GM21381 (cell line): ENCODE measurements around the gene TMCC1.
"Not testable (repeated sequence)": the region's sequence is repeated elsewhere in the genome, so short reads cannot be mapped to it uniquely, and the experiment has no call there.

Experiments
- ATAC-seq: cut with Tn5 transposase; IDR thresholded peaks from one replicate; pipeline ENCODE4 v1.9.1; 2021; ENCODE audit warnings: mild to moderate bottlenecking, moderate library complexity; ENCODE audit not compliant: unreplicated experiment

The TMCC1 gene

DNA sequence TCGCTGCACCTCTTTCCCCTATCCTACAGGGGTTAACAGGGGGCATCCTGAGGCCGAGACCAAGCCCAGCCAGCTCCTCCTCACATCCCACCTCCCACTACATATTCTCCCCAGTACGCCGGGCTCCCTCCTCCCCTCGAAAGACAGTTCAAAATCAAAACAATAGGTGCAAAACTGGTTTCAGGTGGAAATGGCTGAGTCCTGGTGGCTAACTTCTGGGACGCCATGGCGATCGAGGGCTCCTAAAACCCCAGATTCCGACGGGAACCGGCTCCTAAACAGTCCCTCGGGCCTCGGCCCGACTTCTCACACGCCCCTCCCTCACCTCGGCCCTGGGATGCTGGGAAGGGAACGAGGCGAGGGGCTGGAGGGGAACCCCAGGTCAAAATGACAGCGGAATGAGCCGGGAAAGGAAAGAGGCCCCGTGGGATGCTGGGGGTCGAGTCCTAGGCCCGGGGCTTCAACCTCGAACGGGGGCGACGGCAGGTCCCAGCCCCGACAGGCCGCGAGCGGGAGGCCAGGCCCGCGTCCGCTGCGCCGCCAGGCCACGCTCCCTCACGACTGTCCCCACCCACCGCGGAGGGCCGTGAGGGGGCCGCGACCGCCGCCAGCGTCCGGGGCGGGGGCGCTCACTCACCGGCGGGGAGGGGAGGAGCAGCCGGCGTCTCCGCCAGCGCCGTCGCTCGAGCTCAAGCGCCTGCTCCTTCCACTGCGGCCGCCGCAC is 492 bp downstream of the TMCC1 start:
- peak; percentile 59 for ATAC-seq

- ATAC-seq, result no peak
These were observed 1.0 kb downstream of the TMCC1 start for GRCh38 chr3:129892486-129892856.

DNA sequence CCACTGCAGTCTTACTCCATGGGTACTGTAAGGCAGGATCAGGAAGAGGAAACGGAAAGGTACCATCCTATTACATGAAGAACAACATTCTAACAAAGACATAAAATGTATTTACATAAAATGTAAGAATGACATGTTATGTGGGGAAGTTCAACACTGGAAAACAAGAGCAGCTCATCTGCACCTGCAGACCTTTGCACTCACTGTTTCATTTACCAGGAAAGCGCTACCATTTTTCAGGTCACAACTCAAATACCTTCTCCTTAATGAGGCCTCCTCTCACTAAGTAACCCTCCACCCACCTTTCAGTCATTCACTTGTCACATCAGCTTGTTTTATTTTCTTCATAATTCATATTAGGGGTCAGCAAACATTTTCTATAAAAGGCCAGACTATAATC is 2.6 kb downstream of the TMCC1 start:
- no peak for ATAC-seq

DNA sequence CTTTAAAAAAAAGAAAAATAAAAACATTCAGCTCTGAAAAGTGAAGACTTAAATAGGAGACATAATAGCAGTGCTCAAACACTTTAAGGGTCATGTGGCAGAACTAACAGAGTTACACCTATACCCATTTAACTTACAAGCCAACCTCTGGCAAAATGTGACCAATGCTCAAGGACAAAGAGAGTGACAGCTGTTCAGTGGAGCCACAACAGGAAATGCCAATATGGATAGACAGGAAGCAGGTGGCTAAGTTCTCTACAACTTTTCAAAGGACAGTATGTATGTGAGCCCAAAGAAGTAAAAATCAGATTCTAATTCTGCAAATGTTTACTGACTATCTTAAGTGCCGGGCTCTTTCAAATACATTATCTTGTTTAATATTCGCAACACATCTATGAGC is 3.4 kb downstream of the TMCC1 start:
- no peak for ATAC-seq

DNA sequence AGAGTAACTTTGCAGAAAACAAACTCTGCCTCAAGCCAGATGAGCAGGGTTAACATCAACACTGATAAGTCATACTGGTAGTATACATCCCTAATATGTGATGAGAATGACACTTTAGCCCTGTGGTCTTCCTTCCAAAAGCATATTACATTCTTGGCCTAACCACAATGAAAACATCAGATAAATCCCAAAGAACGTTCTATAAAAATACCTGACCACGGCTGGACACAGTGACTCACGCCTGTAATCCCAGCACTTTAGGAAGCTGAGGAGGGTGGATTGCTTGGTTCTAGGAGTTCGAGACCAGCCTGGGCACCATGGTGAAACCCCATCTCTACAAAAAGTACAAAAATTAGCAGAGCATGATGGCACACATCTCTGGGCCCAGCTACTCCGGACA is 4.7 kb downstream of the TMCC1 start:
- no peak for ATAC-seq

DNA sequence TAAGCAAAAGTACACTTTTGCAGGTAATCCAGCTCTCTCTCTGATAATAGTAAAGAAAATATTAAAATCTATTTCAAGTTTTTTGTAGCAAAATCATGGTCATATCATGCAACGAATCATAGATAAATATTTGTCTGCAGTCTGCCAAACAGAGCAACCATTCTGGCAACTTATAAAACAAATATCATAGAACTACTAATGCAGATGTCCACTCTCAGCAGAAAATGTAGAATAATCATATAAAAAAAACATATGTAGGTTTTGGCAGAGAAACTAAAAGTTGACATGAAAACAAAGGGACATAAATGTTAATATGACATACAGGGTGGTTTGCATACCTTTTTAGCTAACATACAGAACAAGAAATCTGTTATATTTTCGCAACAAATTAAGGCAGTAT is 12.2 kb downstream of the TMCC1 start:
- no peak for ATAC-seq

DNA sequence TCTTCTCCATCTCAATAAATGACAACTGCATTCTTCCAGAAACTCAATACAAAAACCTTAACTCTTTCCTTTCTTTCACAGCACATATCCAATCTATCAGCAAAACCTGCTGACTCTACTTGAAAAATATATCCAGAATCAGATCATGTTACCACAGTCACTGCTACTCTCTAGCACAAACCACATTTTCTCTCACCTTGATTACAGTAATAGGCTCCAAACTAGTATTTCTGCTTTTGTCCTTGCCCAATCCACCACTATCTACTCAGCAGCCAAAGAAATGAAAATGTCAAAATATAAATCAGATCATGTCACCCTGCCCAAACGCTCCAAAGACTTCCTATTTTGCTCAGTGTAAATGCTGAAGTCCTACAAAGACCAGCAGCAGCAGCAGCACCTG is 15.2 kb downstream of the TMCC1 start:
- ATAC-seq, result no peak

DNA sequence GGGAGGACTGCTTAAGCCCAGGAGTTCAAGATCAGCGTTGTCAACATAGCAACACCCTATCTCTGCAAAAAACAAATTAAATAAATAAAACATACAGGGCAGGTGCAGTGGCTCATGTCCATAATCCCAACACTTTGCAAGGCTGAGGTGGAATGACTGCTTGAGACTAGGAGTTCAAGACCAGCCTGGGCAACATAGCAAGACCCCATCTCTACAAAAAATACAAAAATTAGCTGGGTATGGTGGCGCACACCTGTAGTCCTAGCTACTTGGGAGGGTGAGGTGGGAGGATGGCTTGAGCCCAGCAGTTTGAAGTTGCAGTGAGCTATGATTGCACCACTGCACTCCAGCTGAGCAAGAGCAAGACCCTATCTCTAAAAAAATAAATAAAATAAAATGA is 19.0 kb downstream of the TMCC1 start:
- ATAC-seq, result not testable (repeated sequence)

- ATAC-seq, result no peak
These were observed 24.6 kb downstream of the TMCC1 start for GRCh38 chr3:129868912-129869311.

DNA sequence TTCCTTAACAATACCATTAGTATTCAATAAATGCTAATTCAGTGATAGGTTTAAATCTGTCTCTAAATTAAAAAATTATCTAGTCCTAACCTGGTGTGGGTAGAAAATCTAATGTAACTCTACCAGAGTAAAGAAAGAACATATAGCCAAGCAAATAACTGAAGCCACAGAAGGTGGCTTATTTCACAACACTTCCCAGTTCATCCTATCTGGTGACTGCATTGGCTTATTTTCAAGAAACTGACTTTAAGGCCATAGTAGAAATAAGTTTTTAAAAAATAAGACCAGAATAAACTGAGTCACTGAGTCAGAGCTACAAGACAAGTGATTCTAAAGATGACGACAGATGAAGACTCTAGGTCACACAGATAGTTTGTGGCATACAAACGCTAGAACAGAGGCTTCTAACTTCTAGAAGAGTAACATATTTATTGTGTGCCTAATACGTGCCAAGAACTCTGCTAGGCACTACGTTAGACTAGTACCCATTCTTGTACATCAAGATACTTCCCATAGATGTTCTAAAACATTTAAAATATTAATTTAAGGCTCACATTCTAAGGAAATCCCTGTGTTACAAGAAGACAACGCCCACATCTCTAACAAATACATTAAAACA is 25.9 kb downstream of the TMCC1 start:
- ATAC-seq, result no peak

DNA sequence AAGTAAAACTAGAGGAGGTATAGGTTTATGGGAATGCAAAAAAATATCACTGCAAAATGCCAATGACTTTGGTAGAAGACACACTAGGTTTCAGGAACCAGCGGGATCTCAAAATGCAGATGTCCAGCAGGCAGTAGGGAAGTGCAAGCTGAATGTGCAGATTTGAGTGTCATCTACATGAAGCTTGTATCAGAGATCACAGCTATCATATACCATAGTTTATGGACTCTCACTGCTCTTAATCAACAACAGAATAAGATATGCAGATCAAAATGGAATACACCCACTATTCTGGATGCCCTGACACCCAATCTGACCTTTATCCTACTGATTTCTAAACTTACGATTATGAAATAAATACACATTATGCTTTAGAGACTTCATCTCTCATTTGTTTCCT is 27.7 kb downstream of the TMCC1 start:
- ATAC-seq, result no peak

DNA sequence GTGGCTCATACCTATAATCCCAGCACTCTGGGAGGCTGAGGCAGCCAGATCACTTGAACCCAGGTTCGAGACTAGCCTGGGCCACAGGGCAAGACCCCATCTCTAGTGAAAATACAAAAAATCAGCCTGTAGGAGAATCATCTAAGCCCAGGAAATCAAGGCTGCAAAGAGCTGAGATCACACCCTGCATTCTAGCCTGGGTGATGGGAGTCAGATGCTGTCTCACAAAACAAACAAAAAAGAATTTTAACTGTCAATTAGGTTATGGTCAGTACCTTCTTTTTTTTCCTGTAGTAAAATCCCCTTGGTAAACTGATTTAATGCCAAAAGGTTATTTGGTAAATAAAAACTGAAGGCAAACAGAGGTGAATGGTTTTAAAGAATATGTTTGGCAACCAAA is 29.0 kb downstream of the TMCC1 start:
- no peak for ATAC-seq

- no peak for ATAC-seq
These were observed 34.2 kb downstream of the TMCC1 start for GRCh38 chr3:129859272-129859671.

GRCh38 chr3:129857899-129858298 is 35.6 kb downstream of the TMCC1 start:
- no peak for ATAC-seq

DNA sequence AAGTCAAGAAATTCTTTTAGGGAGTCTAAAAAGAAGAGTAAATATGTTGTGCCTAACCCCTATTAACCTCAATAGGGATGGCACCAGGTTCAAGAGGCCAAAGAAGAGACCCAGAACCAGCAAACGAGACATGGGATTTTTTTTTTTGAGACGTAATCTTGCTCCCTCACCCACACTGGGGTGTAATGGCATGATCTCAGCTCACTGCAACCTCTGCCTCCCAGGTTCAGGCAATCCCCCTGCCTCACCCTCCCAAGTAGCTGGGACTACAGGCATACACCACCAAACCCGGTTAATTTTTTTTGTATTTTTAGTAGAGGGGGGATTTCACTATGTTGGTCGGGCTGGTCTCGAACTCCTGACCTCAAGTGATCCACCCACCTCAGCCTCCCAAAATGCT is 36.7 kb downstream of the TMCC1 start:
- not testable (repeated sequence) for ATAC-seq

DNA sequence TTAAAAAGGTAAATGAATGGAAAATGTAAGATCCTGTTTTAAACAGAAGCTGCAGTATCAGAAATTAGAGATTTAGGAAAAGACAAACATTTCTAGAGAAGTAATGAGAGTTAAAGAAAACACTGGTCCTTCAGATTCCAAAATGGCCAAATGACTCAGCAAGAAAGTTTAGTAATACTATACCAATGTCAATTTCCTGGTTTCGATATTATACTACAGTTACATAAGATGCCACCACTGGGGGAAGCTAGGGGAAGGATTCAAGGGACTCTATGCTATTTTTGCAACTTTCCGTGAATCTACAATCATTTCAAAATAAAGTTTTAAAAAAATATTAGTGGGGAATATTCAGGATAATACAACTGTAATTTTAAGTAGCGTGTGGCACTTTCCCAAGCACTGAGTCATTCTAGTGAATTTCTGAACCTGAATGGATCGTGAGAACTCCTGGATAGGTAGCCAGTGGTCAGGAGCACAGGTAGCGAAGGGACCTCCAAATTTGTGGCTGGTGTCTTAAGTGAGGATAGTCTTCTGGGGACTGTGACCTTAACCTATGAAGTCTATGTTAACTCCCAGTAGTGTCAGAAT is 37.6 kb downstream of the TMCC1 start:
- ATAC-seq, result no peak

DNA sequence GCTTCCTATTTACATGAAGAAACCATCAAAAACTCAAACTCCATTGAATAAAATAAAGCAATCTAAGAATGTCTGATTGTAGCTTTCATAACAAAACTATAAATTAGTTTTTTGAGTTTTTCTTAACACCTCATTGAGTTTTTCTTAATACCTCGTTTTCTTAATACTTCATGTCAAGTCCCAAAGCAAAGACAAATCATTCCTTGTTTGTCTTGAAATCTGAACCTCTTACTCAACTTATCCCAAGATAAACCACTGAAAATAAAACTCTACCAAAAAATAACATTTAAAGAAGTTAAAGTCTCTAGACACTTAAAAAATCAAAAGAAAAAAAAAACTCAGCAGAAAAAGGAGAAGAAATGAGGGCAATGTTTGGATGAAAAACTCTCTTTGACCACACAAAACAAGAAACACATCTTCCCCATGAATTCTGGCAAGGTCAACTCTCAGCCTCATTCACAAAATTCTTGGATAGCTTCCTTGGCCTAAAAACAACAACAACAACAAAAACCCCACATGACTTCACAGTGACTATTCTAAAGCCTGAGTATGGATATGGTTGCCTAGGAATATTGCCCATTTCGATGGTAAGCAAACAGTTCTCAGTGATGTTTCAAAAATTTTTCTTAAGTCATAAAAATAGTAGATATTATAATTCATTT is 38.2 kb downstream of the TMCC1 start:
- ATAC-seq, result no peak

- ATAC-seq, result no peak
These were observed 39.1 kb downstream of the TMCC1 start for GRCh38 chr3:129854460-129854859.

- no peak for ATAC-seq
These were observed 47.6 kb downstream of the TMCC1 start for GRCh38 chr3:129845956-129846355.

- ATAC-seq, result no peak
These were observed 52.7 kb downstream of the TMCC1 start for GRCh38 chr3:129840707-129841360.

GRCh38 chr3:129838086-129838485 is 55.4 kb downstream of the TMCC1 start:
- ATAC-seq, result no peak
